Spleen (tissue), 7 donors: Measurements from ENCODE around the gene ENDOG.

Source experiments
- POLR2A ChIP-seq, 3 donors: fragments of 450-650 bp; IDR thresholded peaks; one replicate each; pipeline ENCODE4 v1.5.1; 2017; ENCODE audit warnings: antibody characterized with exemption in 3 of 3, mild to moderate bottlenecking in 1 of 3
- POLR2AphosphoS5 ChIP-seq, 3 donors: sonication (generic); formaldehyde crosslinking; IDR thresholded peaks; one replicate each; pipeline ENCODE4 v1.5.1; 2017; ENCODE audit warnings: antibody characterized with exemption in 3 of 3
- TF ChIP-seq, protein P1 (sequence below), 11 experiments: fragments of 200-600 bp in 7 of 11; fragments of 450-650 bp in 4 of 11; sonication (generic) in 4 of 11; IDR thresholded peaks in 8 of 11; conservative IDR thresholded peaks in 3 of 11; 1 replicate in 7 of 11; 2 replicates in 4 of 11; pipeline versions ENCODE4 v1.4.0 to v1.8.0; 2016 to 2021; ENCODE audit warnings: antibody characterized with exemption in 11 of 11, inconsistent platforms in 4 of 11, mild to moderate bottlenecking in 1 of 11
- donor health status: DM: no; HTN: no; CAD: no; lungs with moderate emphysema.
- donor health status: DM: no; HTN: no; CAD: no.
- donor health status: DM: no; HTN: no; CAD: no.

DNA sequence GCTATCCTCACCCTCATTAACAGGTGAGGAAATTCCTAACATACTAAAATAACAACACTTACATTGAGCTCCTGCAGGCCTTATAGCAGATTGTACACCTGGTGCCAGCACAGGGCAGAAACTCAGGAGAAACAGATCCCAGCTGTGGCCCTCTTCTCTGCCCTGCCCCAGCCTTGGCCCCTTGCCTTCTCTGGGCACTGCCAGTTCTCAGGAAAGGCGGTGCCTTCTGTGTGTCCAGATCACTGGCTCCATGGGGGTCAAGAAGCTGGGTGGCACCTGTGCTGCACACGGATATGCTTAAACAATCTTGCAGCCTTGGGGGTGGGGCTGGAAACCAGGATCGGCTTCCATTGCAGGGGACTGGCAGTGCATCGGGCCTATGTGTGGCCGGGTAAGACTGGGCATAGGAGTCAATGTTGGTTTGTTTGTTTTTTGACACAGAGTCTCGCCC, 44.1 kb downstream of the ENDOG start:
- TF ChIP-seq POLR2A (IDR thresholded peaks at IDR 0.05) (no peak), POLR2AphosphoS5 (IDR thresholded peaks at IDR 0.05) (no peak)
- TF ChIP-seq, protein P1, sequence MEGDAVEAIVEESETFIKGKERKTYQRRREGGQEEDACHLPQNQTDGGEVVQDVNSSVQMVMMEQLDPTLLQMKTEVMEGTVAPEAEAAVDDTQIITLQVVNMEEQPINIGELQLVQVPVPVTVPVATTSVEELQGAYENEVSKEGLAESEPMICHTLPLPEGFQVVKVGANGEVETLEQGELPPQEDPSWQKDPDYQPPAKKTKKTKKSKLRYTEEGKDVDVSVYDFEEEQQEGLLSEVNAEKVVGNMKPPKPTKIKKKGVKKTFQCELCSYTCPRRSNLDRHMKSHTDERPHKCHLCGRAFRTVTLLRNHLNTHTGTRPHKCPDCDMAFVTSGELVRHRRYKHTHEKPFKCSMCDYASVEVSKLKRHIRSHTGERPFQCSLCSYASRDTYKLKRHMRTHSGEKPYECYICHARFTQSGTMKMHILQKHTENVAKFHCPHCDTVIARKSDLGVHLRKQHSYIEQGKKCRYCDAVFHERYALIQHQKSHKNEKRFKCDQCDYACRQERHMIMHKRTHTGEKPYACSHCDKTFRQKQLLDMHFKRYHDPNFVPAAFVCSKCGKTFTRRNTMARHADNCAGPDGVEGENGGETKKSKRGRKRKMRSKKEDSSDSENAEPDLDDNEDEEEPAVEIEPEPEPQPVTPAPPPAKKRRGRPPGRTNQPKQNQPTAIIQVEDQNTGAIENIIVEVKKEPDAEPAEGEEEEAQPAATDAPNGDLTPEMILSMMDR (IDR thresholded peaks at IDR 0.05 in 8 of 11, conservative IDR thresholded peaks at IDR 0.05 in 3 of 11): no peak
